Hepatocyte (in vitro differentiated cells): Measurements from ENCODE around the gene BORCS8. TPM values are rescaled to one million over a fixed set of nuclear protein-coding genes. Genes with fewer than 3 reads are reported as not detected.
A peak's percentile ranks its signal among the peaks of the same experiment; 100 is the strongest.

ENCODE experiments used
- DNase-seq: peaks from one replicate; pipeline ENCODE4 v3.0.0-alpha.2; 2016; ENCODE audit warnings: low spot score
- H2AFZ ChIP-seq: fragments of 200-600 bp; sonication (generic); 2 replicates; pipeline ENCODE4 v1.6.0; 2016; ENCODE audit warnings: antibody characterized with exemption, mild to moderate bottlenecking
- H3K27ac ChIP-seq: fragments of 200-600 bp; sonication (generic); 2 replicates; pipeline ENCODE4 v1.5.1; 2016; ENCODE audit warnings: mild to moderate bottlenecking
- H3K27me3 ChIP-seq: fragments of 200-600 bp; sonication (generic); 2 replicates; pipeline ENCODE4 v1.6.1; 2016
- H3K36me3 ChIP-seq: fragments of 200-600 bp; sonication (generic); replicated peaks from 2 replicates; pipeline ENCODE4 v1.5.1; 2016; ENCODE audit warnings: low read depth; ENCODE audit not compliant: insufficient read depth
- H3K4me1 ChIP-seq: fragments of 200-600 bp; sonication (generic); 2 replicates; pipeline ENCODE4 v1.5.1; 2016; ENCODE audit warnings: mild to moderate bottlenecking, moderate library complexity; ENCODE audit not compliant: insufficient read depth
- H3K4me2 ChIP-seq: fragments of 200-600 bp; sonication (generic); 2 replicates; pipeline ENCODE4 v1.6.0; 2016
- H3K4me3 ChIP-seq: fragments of 200-600 bp; sonication (generic); 2 replicates; pipeline ENCODE4 v1.5.1; 2016; ENCODE audit warnings: mild to moderate bottlenecking
- H3K79me2 ChIP-seq: fragments of 200-600 bp; sonication (generic); 2 replicates; pipeline ENCODE4 v1.6.0; 2017; ENCODE audit warnings: mild to moderate bottlenecking
- H3K9me2 ChIP-seq: fragments of 200-600 bp; sonication (generic); replicated peaks from 2 replicates; pipeline ENCODE4 v1.6.0; 2017; ENCODE audit warnings: mild to moderate bottlenecking; ENCODE audit not compliant: insufficient read depth
- H3K9me3 ChIP-seq: fragments of 200-600 bp; sonication (generic); 2 replicates; pipeline ENCODE4 v1.5.1; 2016; ENCODE audit warnings: low read depth, mild to moderate bottlenecking
- H4K20me1 ChIP-seq: fragments of 200-600 bp; sonication (generic); 2 replicates; pipeline ENCODE4 v1.6.0; 2016; ENCODE audit warnings: mild to moderate bottlenecking; ENCODE audit not compliant: insufficient read depth, poor library complexity, severe bottlenecking
- EZH2 ChIP-seq: fragments of 200-600 bp; sonication (generic); IDR thresholded peaks from 2 replicates; pipeline ENCODE4 v1.6.1; 2016; ENCODE audit warnings: antibody characterized with exemption, mild to moderate bottlenecking, borderline replicate concordance
- EZH2phosphoT487 ChIP-seq: fragments of 200-600 bp; sonication (generic); IDR thresholded peaks from one replicate; pipeline ENCODE4 v1.6.1; 2018; ENCODE audit warnings: antibody characterized with exemption, mild to moderate bottlenecking, low read depth, moderate library complexity; ENCODE audit not compliant: unreplicated experiment, severe bottlenecking
- WGBS: methylation state at CpG from one replicate; pipeline ENCODE4 v1.1.6; 2016; ENCODE audit warnings: low lambda C conversion rate; ENCODE audit errors: missing lambda C conversion rate; 5-methylcytosine and 5-hydroxymethylcytosine counted together
- polyA plus RNA-seq: library from polyadenylated mRNA; unstranded; fragments of >200 nt; fragmentation: Nextera tagmentation; extraction: Ambion mirVana; gene quantifications from 2 replicates; pipeline ENCODE4 v1.2.1, GENCODE V29; 2016
- total RNA-seq: library from RNA; depleted of rRNA; stranded (reverse); fragments of >200 nt; gene quantifications from 2 replicates; pipeline ENCODE4 v1.2.3, GENCODE V29; 2014
- TF ChIP-seq, protein P1 (sequence below): fragments of 200-600 bp; sonication (generic); IDR thresholded peaks from 2 replicates; pipeline ENCODE4 v1.5.1; 2016; ENCODE audit warnings: antibody characterized with exemption, mild to moderate bottlenecking; ENCODE audit not compliant: poor library complexity

BORCS8 gene
- total RNA-seq (13.1 and 13.7 TPM in 2 replicates), polyA plus RNA-seq (25.6 and 34.2 TPM in 2 replicates)

DNA sequence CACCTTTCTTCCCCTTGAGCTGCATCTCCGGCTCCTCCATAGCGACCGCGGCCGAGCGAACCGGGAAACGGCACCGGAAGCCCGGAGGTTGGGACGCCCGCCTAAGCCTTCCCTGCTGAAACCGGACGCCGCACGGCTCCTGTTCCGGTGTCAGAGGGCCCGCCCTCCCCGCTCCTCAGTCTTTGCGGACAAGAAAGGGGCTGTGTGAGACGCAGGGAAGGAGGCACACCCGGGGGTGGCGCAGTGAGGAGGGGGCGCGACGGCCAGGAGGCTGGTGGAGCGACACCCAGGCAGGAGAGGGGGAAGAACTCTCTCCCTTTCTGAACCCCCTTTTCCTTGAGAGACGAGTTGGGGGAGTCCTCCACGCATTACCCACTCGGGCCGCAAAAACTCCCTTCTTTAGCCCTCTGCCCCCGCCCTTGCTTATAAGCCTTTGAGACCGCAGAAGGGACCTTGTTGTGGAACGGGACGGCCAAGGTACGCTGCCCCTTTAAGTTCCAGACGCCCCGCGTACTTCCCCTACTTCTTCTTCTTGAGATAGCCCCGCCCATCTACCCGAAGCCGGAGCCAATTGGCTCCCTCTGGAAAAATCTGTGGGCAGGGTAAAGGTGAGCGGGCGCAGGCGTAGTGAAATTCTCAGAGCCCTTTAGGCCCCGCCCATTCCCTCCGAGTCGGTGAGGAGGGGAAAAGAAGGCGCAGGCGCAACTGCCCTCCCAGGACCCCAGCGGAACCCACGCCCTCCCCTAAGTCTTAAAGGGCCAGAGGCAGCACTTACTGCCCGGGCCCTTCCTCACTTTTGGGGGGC, at the start of gene BORCS8, which contains the start of gene RFXANK:
Gene BORCS8, minus strand, starts transcription at position 75 of the 805 bp plus-strand sequence. Its CDS starts 35 bp downstream, at position 40.
Gene RFXANK, plus strand, starts transcription at position 181 of the 805 bp plus-strand sequence. CDS start 1,689 bp downstream, outside the sequence.
- WGBS = under 1% methylated on average over 49 of the region's 53 CpGs
- H3K27me3 ChIP-seq = no peaks in the 10 kb centered on the region
- H3K4me1 ChIP-seq = peaks cover 12% of the 10 kb centered on the region
- H3K79me2 ChIP-seq = peaks cover 41% of the 10 kb centered on the region
- DNase-seq = peak; percentile 100
- TF ChIP-seq, protein P1, sequence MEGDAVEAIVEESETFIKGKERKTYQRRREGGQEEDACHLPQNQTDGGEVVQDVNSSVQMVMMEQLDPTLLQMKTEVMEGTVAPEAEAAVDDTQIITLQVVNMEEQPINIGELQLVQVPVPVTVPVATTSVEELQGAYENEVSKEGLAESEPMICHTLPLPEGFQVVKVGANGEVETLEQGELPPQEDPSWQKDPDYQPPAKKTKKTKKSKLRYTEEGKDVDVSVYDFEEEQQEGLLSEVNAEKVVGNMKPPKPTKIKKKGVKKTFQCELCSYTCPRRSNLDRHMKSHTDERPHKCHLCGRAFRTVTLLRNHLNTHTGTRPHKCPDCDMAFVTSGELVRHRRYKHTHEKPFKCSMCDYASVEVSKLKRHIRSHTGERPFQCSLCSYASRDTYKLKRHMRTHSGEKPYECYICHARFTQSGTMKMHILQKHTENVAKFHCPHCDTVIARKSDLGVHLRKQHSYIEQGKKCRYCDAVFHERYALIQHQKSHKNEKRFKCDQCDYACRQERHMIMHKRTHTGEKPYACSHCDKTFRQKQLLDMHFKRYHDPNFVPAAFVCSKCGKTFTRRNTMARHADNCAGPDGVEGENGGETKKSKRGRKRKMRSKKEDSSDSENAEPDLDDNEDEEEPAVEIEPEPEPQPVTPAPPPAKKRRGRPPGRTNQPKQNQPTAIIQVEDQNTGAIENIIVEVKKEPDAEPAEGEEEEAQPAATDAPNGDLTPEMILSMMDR = no peak
- no peak for TF ChIP-seq EZH2phosphoT487
- no peak for TF ChIP-seq EZH2
- no peaks in the 10 kb centered on the region for H3K9me3 ChIP-seq
- peak within 1 kb of the TSS; percentile 42 for H3K4me3 ChIP-seq
- H2AFZ ChIP-seq = peak within 1 kb of the TSS; percentile 87
- H3K9me2 ChIP-seq = no peaks in the 10 kb centered on the region
- no peaks in the 10 kb centered on the region for H3K36me3 ChIP-seq
- peak within 1 kb of the TSS; percentile 96 for H3K27ac ChIP-seq
- H3K4me2 ChIP-seq = peak within 1 kb of the TSS; percentile 74
- no peaks in the 10 kb centered on the region for H4K20me1 ChIP-seq

DNA sequence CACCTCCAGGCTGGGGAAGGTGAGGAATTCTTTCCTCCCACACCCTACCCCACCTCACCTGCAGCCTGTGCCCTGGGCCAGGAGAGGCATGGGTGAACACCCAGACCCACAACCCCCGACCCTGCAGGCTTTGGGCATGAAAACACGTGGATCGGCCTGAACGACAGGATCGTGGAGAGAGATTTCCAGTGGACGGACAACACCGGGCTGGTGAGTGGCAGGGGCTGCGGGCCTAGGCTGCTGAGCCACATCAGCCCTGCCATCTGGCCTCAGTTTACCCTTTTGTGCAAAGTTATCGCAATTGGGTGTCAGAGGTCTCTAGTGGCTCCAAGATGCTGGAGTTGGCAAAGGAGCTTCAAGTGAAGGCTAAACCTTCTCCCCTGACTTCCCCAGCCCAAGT, 48.5 kb upstream of the BORCS8 start:
- no peak overlapping the region for H2AFZ ChIP-seq
- H3K27me3 ChIP-seq = no peaks in the 10 kb centered on the region
- H3K4me2 ChIP-seq = no peak overlapping the region
- H3K27ac ChIP-seq = no peak overlapping the region
- no peak overlapping the region for H3K4me3 ChIP-seq
- no peak for DNase-seq
- no peaks in the 10 kb centered on the region for H3K79me2 ChIP-seq
- H3K4me1 ChIP-seq = no peaks in the 10 kb centered on the region
- H3K9me2 ChIP-seq = no peaks in the 10 kb centered on the region
- TF ChIP-seq EZH2 (no peak), EZH2phosphoT487 (no peak)
- TF ChIP-seq, protein P1 = no peak
- H4K20me1 ChIP-seq = no peaks in the 10 kb centered on the region
- H3K36me3 ChIP-seq = no peaks in the 10 kb centered on the region
- 86% methylated on average over 9 of the region's 9 CpGs for WGBS
- no peaks in the 10 kb centered on the region for H3K9me3 ChIP-seq

DNA sequence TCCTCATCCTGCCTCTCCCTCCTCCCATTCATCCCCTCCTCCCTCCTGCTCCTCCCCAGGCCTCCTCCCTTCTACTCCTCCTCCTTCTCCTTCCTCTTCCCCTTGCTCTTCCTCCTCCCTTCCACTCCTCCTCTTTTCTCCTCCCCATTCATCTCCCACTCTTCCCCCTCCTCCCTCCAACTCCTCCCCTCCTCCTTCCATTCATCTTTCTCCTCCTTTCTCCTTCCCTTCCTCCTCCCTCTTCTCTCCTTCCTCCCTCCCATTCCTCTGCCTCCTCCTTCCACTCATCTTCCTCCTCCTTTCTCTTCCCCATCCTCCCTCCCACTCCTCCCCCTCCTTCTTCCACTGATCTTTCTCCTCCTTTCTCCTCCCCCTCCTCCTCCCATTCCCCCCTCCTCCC, 47.7 kb upstream of the BORCS8 start:
- no peaks in the 10 kb centered on the region for H3K27me3 ChIP-seq
- H4K20me1 ChIP-seq = no peaks in the 10 kb centered on the region

More for the DNA sequence above, 47.7 kb upstream of the BORCS8 start:
- TF ChIP-seq, protein P1 = no peak
- no peak for TF ChIP-seq EZH2phosphoT487
- TF ChIP-seq EZH2 = no peak
- Histone ChIP-seq H3K4me3 (no peak overlapping the region), H3K27ac (no peak overlapping the region), H3K9me3 (no peaks in the 10 kb centered on the region), H3K4me1 (no peaks in the 10 kb centered on the region), H3K79me2 (no peaks in the 10 kb centered on the region), H3K36me3 (no peaks in the 10 kb centered on the region), H3K4me2 (no peak overlapping the region), H3K9me2 (no peaks in the 10 kb centered on the region), H2AFZ (no peak overlapping the region)
- DNase-seq = no peak
